ENCODE measurements around the gene HOXC13.

The HOXC13 gene

GRCh38 chr12:53951577-53952334, 13.1 kb downstream of the HOXC13 start:
- no peak overlapping the region for H3K4me3 ChIP-seq (ENCODE audit: low read depth, low read length)
- H3K36me3 ChIP-seq (ENCODE audit: control insufficient read depth in 2 of 2, insufficient read depth in 1 of 2, low read length in 2 of 2): no peaks in the 10 kb centered on the region
- H3K9me3 ChIP-seq (ENCODE audit: control insufficient read depth, insufficient read depth, low read depth, low read length): no peaks in the 10 kb centered on the region
- peaks cover 5% of the 10 kb centered on the region; the same call in 1 of the 2 replicates for H3K4me1 ChIP-seq (ENCODE audit: control insufficient read depth, insufficient read depth, low read length)
- TF ChIP-seq ZBTB21 (tag by site-specific recombination; IDR thresholded peaks at IDR 0.05): no peak
- no peak for TF ChIP-seq ZNF560 (tag by site-specific recombination; IDR thresholded peaks at IDR 0.05; ENCODE audit: borderline replicate concordance)
- TF ChIP-seq ZNF549 (tag by site-specific recombination; IDR thresholded peaks at IDR 0.05): no peak
- no peak for TF ChIP-seq WT1 (tag by site-specific recombination; IDR thresholded peaks at IDR 0.05)
- TF ChIP-seq TRIM28 (IDR thresholded peaks at IDR 0.05; ENCODE audit: borderline replicate concordance, low read length): no peak
- TF ChIP-seq ZNF449 (tag by site-specific recombination; IDR thresholded peaks at IDR 0.05): no peak
- TF ChIP-seq ZNF214 (tag by site-specific recombination; IDR thresholded peaks at IDR 0.05; ENCODE audit: borderline replicate concordance): no peak
- TF ChIP-seq ZFP3 (tag by site-specific recombination; IDR thresholded peaks at IDR 0.05; ENCODE audit: low read depth): no peak
- no peak for TF ChIP-seq MYNN (tag by site-specific recombination; IDR thresholded peaks at IDR 0.05; ENCODE audit: borderline replicate concordance)
- no peak for TF ChIP-seq ZNF677 (tag by site-specific recombination; IDR thresholded peaks at IDR 0.05)
- TF ChIP-seq GFI1B (tag by site-specific recombination; IDR thresholded peaks at IDR 0.05): no peak
- no peak for TF ChIP-seq GLIS2 (tag by site-specific recombination; IDR thresholded peaks at IDR 0.05)
- TF ChIP-seq ZEB2 (tag by site-specific recombination; IDR thresholded peaks at IDR 0.05): no peak
- no peak overlapping the region for H3K27ac ChIP-seq (ENCODE audit: extremely low read depth, low read depth, low read length)
- ChIA-PET CTCF (interaction anchor here (0.6 to 1.3 kb wide), 7 partner anchors 11 to 263 kb away, joined by 3 to 4 read pairs (median 3); no protein-coding TSS in a partner anchor), POLR2A (no interaction called here)

- TF ChIP-seq ZSCAN16 (tag by site-specific recombination; IDR thresholded peaks at IDR 0.05) (no peak), KLF16 (tag by site-specific recombination; IDR thresholded peaks at IDR 0.05) (no peak), ZNF423 (tag by site-specific recombination; IDR thresholded peaks at IDR 0.05) (no peak), ZNF514 (tag by site-specific recombination; IDR thresholded peaks at IDR 0.05) (no peak), PATZ1 (tag by site-specific recombination; IDR thresholded peaks at IDR 0.05) (no peak), ZNF777 (tag by site-specific recombination; IDR thresholded peaks at IDR 0.05; ENCODE audit: borderline replicate concordance) (no peak), ZNF26 (tag by site-specific recombination; IDR thresholded peaks at IDR 0.05) (no peak), ZNF571 (tag by site-specific recombination; IDR thresholded peaks at IDR 0.05) (no peak), ZNF394 (tag by site-specific recombination; IDR thresholded peaks at IDR 0.05; ENCODE audit: borderline replicate concordance) (no peak)
- Histone ChIP-seq H3K4me1 (ENCODE audit: control insufficient read depth, insufficient read depth, low read length) (peaks cover 5% of the 10 kb centered on the region; the same call in 1 of the 2 replicates), H3K4me3 (ENCODE audit: low read depth, low read length) (no peak overlapping the region), H3K9me3 (ENCODE audit: control insufficient read depth, insufficient read depth, low read depth, low read length) (no peaks in the 10 kb centered on the region), H3K36me3 (ENCODE audit: control insufficient read depth in 2 of 2, insufficient read depth in 1 of 2, low read length in 2 of 2) (no peaks in the 10 kb centered on the region), H3K27ac (ENCODE audit: extremely low read depth, low read depth, low read length) (no peak overlapping the region)
- ChIA-PET POLR2A (interaction anchor here (1.2 kb wide), 1 partner anchor 14 kb away, joined by 9 read pairs; the partner anchor contains the start of gene HOXC13), CTCF (interaction anchor here (0.6 to 1.7 kb wide), 8 partner anchors 11 to 262 kb away, joined by 3 to 5 read pairs (median 3); no protein-coding TSS in a partner anchor)
These were observed 13.7 kb downstream of the HOXC13 start for GRCh38 chr12:53952335-53952694.

Data from HEK293 (cell line).